Endothelial cell of umbilical vein (primary cell): ENCODE results near the gene ZNF599. TPM values are rescaled to one million over a fixed set of nuclear protein-coding genes. Genes with fewer than 3 reads are reported as not detected.
A peak's percentile ranks its signal among the peaks of the same experiment; 100 is the strongest.

ENCODE experiments used
- BruUV-seq: library from RNA; stranded (reverse); fragments of 400-500 nt; replicated peaks from 2 replicates; lab custom pipeline; 2021; lab: Mats Ljungman, UMichigan
- CTCF ChIA-PET: fragments of 300-600, 350-600 bp; sonication (Branson Sonifier 250); formaldehyde crosslinking; loops from one replicate; lab custom pipeline; 2021; ENCODE audit warnings: antibody characterized with exemption, inconsistent platforms; lab: Charles Lee
- POLR2A ChIA-PET: fragments of 300-600, 350-600 bp; sonication (Branson Sonifier 250); formaldehyde crosslinking; loops from one replicate; lab custom pipeline; 2021; ENCODE audit warnings: antibody characterized with exemption, inconsistent platforms; lab: Charles Lee
- DNase-seq: peaks from one replicate; pipeline ENCODE4 v3.0.0-alpha.2; 2011; ENCODE audit warnings: low read depth, low spot score
- FAIRE-seq: peaks from 2 replicates; lab custom pipeline; 2011; peaks lifted over from hg19 to GRCh38; lab: Jason Lieb, UNC
- H2AFZ ChIP-seq: 2 replicates; pipeline ENCODE4 v1.6.0; 2012; ENCODE audit warnings: low read depth, low read length, control low read depth, inconsistent platforms
- H3K27ac ChIP-seq: 2 replicates; pipeline ENCODE4 v1.5.1; 2011; ENCODE audit warnings: low read depth, mild to moderate bottlenecking, control low read depth, low read length, moderate library complexity; ENCODE audit not compliant: insufficient read depth
- H3K27me3 ChIP-seq, 2 experiments: 2 replicates each; pipeline versions ENCODE4 v1.6.0 to v1.6.1; 2011; ENCODE audit warnings: low read length in 2 of 2, mixed read lengths in 1 of 2; ENCODE audit not compliant: control insufficient read depth in 2 of 2, insufficient read depth in 2 of 2
- H3K36me3 ChIP-seq, 2 experiments: 2 replicates in 1 of 2; 3 replicates in 1 of 2; pipeline ENCODE4 v1.5.1; 2011; ENCODE audit warnings: low read length in 2 of 2, mild to moderate bottlenecking in 1 of 2, moderate library complexity in 1 of 2; ENCODE audit not compliant: control insufficient read depth in 2 of 2, insufficient read depth in 2 of 2; ENCODE audit errors: extremely low read depth in 1 of 2
- H3K4me1 ChIP-seq: 3 replicates; pipeline ENCODE4 v1.5.1; 2011; ENCODE audit warnings: mild to moderate bottlenecking, low read length; ENCODE audit not compliant: control insufficient read depth, insufficient read depth; ENCODE audit errors: extremely low read depth
- H3K4me2 ChIP-seq: 2 replicates; pipeline ENCODE4 v1.6.1; 2011; ENCODE audit warnings: low read length, control low read depth, mixed read lengths; ENCODE audit not compliant: insufficient read depth
- H3K4me3 ChIP-seq, 3 experiments: fragments of 200-600 bp in 1 of 3; sonication (generic), shearing (Covaris generic) in 1 of 3; replicated peaks in 1 of 3; 2 replicates each; pipeline ENCODE4 v1.5.1; 2011 to 2016; ENCODE audit warnings: control low read depth in 3 of 3, low read length in 3 of 3, mild to moderate bottlenecking in 2 of 3, inconsistent platforms in 1 of 3, low read depth in 1 of 3, moderate library complexity in 1 of 3; ENCODE audit not compliant: insufficient read depth in 1 of 3
- H3K79me2 ChIP-seq: 2 replicates; pipeline ENCODE4 v1.6.0; 2012; ENCODE audit warnings: low read length, inconsistent platforms; ENCODE audit not compliant: control insufficient read depth, insufficient read depth
- H3K9ac ChIP-seq: replicated peaks from 2 replicates; pipeline ENCODE3; 2011; ENCODE audit warnings: low read length, control low read depth; ENCODE audit not compliant: insufficient read depth; ENCODE audit errors: extremely low read depth
- H3K9me1 ChIP-seq: replicated peaks from 3 replicates; pipeline ENCODE4 v1.6.0; 2011; ENCODE audit warnings: mild to moderate bottlenecking, low read length; ENCODE audit not compliant: control insufficient read depth, insufficient read depth; ENCODE audit errors: extremely low read depth
- H3K9me3 ChIP-seq: replicated peaks from 2 replicates; pipeline ENCODE4 v1.5.1; 2012; ENCODE audit warnings: low read length, inconsistent platforms; ENCODE audit not compliant: control insufficient read depth, insufficient read depth
- H4K20me1 ChIP-seq: replicated peaks from 2 replicates; pipeline ENCODE3; 2011; ENCODE audit warnings: mild to moderate bottlenecking, low read length; ENCODE audit not compliant: control insufficient read depth, insufficient read depth; ENCODE audit errors: extremely low read depth
- EZH2 ChIP-seq: IDR thresholded peaks from 2 replicates; pipeline ENCODE4 v1.6.1; 2012; ENCODE audit warnings: borderline replicate concordance, low read depth, mild to moderate bottlenecking, moderate library complexity, low read length, inconsistent platforms; ENCODE audit not compliant: severe bottlenecking
- GATA2 ChIP-seq: IDR thresholded peaks from 2 replicates; pipeline ENCODE4 v1.7.0; 2011; ENCODE audit warnings: low read depth, mild to moderate bottlenecking, moderate library complexity, mixed read lengths, low read length; ENCODE audit not compliant: insufficient read length, insufficient read depth
- JUN ChIP-seq: IDR thresholded peaks from 2 replicates; pipeline ENCODE4 v1.6.1; 2011; ENCODE audit warnings: borderline replicate concordance, low read depth; ENCODE audit not compliant: insufficient read length, insufficient read depth
- MAX ChIP-seq: IDR thresholded peaks from 2 replicates; pipeline ENCODE4 v1.6.1; 2011; ENCODE audit not compliant: insufficient read depth, insufficient read length
- MYC ChIP-seq: IDR thresholded peaks from one replicate; pipeline ENCODE4 v1.6.1; 2011; ENCODE audit warnings: mild to moderate bottlenecking, low read depth, low read length
- POLR2A ChIP-seq: IDR thresholded peaks from 2 replicates; pipeline ENCODE4 v1.6.1; 2012; ENCODE audit warnings: low read depth, mild to moderate bottlenecking, control low read depth, low read length
- dilution Hi-C: fragments of 300-500 bp; cut with MboI; formaldehyde crosslinking; loops from one replicate; pipeline ENCODE4 v1.15.0; 2019; ENCODE audit warnings: low sequenced_read_pairs; ENCODE audit not compliant: extremely low pct_ligation_motif_present
- intact Hi-C: fragments of 100-400 bp; cut with micrococcal nuclease; formaldehyde crosslinking; loops from one replicate; pipeline ENCODE4 v1.10.0; 2022
- polyA plus RNA-seq, 4 experiments: library from polyadenylated mRNA; depleted of rRNA in 3 of 4; stranded (reverse) in 3 of 4; unstranded in 1 of 4; fragments of >200 nt; gene quantifications; 2 replicates each; pipeline versions ENCODE4 v1.2.1 to v1.2.3, GENCODE V29; 2011 to 2012; ENCODE audit warnings: missing spikeins in 1 of 4
- total RNA-seq: library from RNA; stranded (reverse); gene quantifications from 2 replicates; pipeline ENCODE4 v1.2.3, GENCODE V29; 2021
- TF ChIP-seq, protein P1 (sequence below), 2 donors: IDR thresholded peaks; 1 replicate in 1 of 2; 2 replicates in 1 of 2; pipeline ENCODE4 v1.5.1; 2011; ENCODE audit warnings: low read length in 2 of 2, mild to moderate bottlenecking in 2 of 2, moderate library complexity in 2 of 2, control low read depth in 1 of 2, inconsistent platforms in 1 of 2, low read depth in 1 of 2; ENCODE audit not compliant: insufficient read depth in 1 of 2; ENCODE audit errors: extremely low read depth in 1 of 2

Gene ZNF599
- total and polyA plus RNA-seq, 2 donors (not counting 3 experiments of a cell fraction or from before 2014, with no cell fraction given): 4.5 to 7.3 TPM

DNA sequence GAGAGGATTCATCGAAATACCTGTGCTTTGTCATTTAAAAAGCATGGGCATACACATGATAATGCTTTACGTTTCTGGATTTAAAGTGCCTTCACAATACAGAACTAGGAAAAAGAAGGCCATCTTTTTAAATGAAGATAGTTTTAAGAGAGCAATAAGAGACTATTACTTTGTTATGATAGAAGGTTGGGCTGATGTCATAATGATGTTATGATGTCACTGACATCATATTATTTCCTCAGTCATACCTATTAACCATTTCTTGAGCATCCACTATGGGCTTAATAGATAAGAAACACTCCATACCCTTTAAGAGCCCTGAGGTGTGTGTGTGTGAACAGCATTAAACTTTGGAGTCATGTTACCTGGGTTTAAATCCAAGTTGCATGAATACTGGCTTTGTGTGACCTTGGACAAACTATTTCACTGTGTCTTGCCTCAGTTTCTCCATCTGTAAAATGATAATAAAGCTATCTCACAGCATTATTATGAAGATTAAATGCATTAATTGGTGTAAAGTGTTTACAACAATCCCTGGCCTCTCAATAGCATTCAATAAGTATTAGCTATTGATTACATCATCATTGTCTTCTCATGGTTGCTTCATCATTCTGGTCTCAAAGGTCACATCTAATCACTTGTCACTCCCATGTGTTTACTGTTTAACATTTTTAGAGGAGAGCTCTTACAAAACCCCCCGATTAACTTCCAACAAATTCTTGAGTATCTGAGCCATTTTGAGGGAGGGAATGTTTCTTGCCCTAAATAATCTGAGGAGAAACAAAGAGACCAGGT is 27.9 kb downstream of the ZNF599 start:
- POLR2A ChIA-PET: no interaction called here

DNA sequence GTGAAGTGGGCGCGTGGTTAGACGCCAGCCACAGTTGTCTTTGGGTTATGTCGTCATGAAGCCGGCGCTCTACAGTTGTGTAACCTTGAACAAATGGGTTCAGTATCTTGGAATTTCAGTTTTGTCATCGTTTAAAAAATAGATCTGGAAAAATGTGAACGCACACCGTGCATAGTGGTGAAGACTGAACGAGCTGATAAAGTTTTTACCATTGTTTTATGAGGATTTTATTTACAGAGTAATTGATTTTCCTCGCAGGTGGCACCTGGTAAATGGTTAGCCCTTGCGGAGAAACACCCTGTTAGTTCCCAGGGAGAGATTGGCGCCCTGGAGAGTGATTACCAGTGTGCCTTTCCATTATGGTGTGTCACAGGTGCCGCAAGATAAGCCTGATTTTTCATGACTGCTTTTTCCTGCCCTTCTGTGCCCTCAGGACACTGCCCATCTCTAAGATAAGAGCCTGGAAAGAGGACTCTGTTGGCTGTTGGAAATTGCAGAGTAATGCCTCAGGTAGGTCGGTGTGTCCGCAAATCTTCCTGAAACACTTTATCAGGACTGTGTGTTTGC is 38.4 kb downstream of the ZNF599 start:
- intact Hi-C loops (loop anchor here (1.0 to 10.0 kb wide), 4 partner anchors 39 to 228 kb away; partner anchors contain the start of genes SCGB2B2, ZNF30, ZNF302 and ZNF599), dilution Hi-C loops (no loop called here)
- Histone ChIP-seq H3K27ac (peak overlapping the region; percentile 85), H3K27me3 (no peaks in the 10 kb centered on the region), H3K4me1 (peaks cover 3% of the 10 kb centered on the region), H3K9me1 (no peaks in the 10 kb centered on the region), H3K79me2 (no peaks in the 10 kb centered on the region), H3K4me2 (peak overlapping the region; percentile 91), H3K4me3 (peak overlapping the region; percentile 64 to 82 (median 75)), H2AFZ (peak overlapping the region; percentile 99), H3K36me3 (peaks cover 0 to 4% of the 10 kb centered on the region in 2 experiments), H3K9me3 (no peaks in the 10 kb centered on the region), H4K20me1 (no peaks in the 10 kb centered on the region), H3K9ac (peak overlapping the region; percentile 84)
- ChIA-PET CTCF (no interaction called here), POLR2A (no interaction called here)
- DNase-seq (no peak), FAIRE-seq (peak; percentile 8)
- TF ChIP-seq POLR2A: no peak
- TF ChIP-seq MYC: no peak
- TF ChIP-seq, protein P1, sequence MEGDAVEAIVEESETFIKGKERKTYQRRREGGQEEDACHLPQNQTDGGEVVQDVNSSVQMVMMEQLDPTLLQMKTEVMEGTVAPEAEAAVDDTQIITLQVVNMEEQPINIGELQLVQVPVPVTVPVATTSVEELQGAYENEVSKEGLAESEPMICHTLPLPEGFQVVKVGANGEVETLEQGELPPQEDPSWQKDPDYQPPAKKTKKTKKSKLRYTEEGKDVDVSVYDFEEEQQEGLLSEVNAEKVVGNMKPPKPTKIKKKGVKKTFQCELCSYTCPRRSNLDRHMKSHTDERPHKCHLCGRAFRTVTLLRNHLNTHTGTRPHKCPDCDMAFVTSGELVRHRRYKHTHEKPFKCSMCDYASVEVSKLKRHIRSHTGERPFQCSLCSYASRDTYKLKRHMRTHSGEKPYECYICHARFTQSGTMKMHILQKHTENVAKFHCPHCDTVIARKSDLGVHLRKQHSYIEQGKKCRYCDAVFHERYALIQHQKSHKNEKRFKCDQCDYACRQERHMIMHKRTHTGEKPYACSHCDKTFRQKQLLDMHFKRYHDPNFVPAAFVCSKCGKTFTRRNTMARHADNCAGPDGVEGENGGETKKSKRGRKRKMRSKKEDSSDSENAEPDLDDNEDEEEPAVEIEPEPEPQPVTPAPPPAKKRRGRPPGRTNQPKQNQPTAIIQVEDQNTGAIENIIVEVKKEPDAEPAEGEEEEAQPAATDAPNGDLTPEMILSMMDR (IDR thresholded peaks at IDR 0.05; ENCODE audit: extremely low read depth in 1 of 2, insufficient read depth in 1 of 2, low read depth in 1 of 2, low read length in 2 of 2): no peak
- peak; percentile 8 for TF ChIP-seq MAX
- TSS peak; percentile 50 for BruUV-seq

More for the DNA sequence above, 27.9 kb downstream of the ZNF599 start:
- H3K4me1 ChIP-seq: no peaks in the 10 kb centered on the region
- H3K27ac ChIP-seq: no peak overlapping the region
- FAIRE-seq (no peak), DNase-seq (no peak)
- no peaks in the 10 kb centered on the region for H3K36me3 ChIP-seq
- TF ChIP-seq JUN: no peak
- TF ChIP-seq POLR2A: no peak
- no peak for TF ChIP-seq MYC
- no peak for TF ChIP-seq EZH2
- TF ChIP-seq GATA2: no peak
- CTCF ChIA-PET: no interaction called here
- H3K79me2 ChIP-seq: no peaks in the 10 kb centered on the region
- no peaks in the 10 kb centered on the region for H4K20me1 ChIP-seq
- dilution Hi-C loops (no loop called here), intact Hi-C loops (no loop called here)
- H3K4me2 ChIP-seq: no peak overlapping the region
- no peak overlapping the region for H2AFZ ChIP-seq
- no peaks in the 10 kb centered on the region for H3K27me3 ChIP-seq
- no TSS peak for BruUV-seq
- no peak overlapping the region for H3K4me3 ChIP-seq
- peaks cover 4% of the 10 kb centered on the region for H3K9me3 ChIP-seq
- H3K9ac ChIP-seq: no peak overlapping the region
- H3K9me1 ChIP-seq: no peaks in the 10 kb centered on the region
